Breast epithelium (tissue), 4 donors: ENCODE measurements around the gene LRCOL1. TPM values are rescaled to one million over a fixed set of nuclear protein-coding genes. Genes with fewer than 3 reads are reported as not detected.

ENCODE experiments used
- DNase-seq, 2 donors: peaks; one replicate each; pipeline ENCODE4 v3.0.0-alpha.2; 2019; ENCODE audit warnings: low spot score in 2 of 2
- H3K27ac ChIP-seq, 2 donors: fragments of 200-600 bp; sonication (generic) in 1 of 2; one replicate each; pipeline ENCODE4 v1.5.1; 2016 to 2019; ENCODE audit warnings: mild to moderate bottlenecking in 1 of 2
- H3K27me3 ChIP-seq, 2 donors: fragments of 200-600 bp; sonication (generic) in 1 of 2; one replicate each; pipeline versions ENCODE4 v1.5.1 to v1.6.0; 2017 to 2019; ENCODE audit warnings: control low read depth in 1 of 2, mild to moderate bottlenecking in 1 of 2
- H3K36me3 ChIP-seq: fragments of 200-600 bp; one replicate; pipeline ENCODE4 v1.5.1; 2019
- H3K4me1 ChIP-seq, 2 donors: fragments of 200-600 bp; sonication (generic); one replicate each; pipeline ENCODE4 v1.5.1; 2016 to 2019; ENCODE audit warnings: control low read depth in 1 of 2
- H3K4me3 ChIP-seq, 3 donors: fragments of 200-600 bp; sonication (generic); 1 replicate in 2 of 3; 2 replicates in 1 of 3; pipeline ENCODE4 v1.5.1; 2016 to 2019; ENCODE audit warnings: mild to moderate bottlenecking in 3 of 3, moderate library complexity in 2 of 3
- H3K9me3 ChIP-seq, 2 donors: fragments of 200-600 bp; sonication (generic) in 1 of 2; one replicate each; pipeline ENCODE4 v1.5.1; 2016 to 2019; ENCODE audit warnings: control low read depth in 1 of 2
- CTCF ChIP-seq, 3 donors: fragments of 450-650 bp; IDR thresholded peaks; one replicate each; pipeline ENCODE4 v1.5.1; 2016 to 2017; ENCODE audit warnings: antibody characterized with exemption in 3 of 3, mild to moderate bottlenecking in 3 of 3, moderate library complexity in 3 of 3
- POLR2A ChIP-seq: fragments of 450-650 bp; IDR thresholded peaks from one replicate; pipeline ENCODE4 v1.6.1; 2016; ENCODE audit warnings: antibody characterized with exemption, mild to moderate bottlenecking, moderate library complexity
- POLR2AphosphoS5 ChIP-seq, 3 donors: sonication (generic); formaldehyde crosslinking; IDR thresholded peaks; one replicate each; pipeline ENCODE4 v1.6.1; 2017; ENCODE audit warnings: antibody characterized with exemption in 3 of 3
- intact Hi-C: fragments of 100-400 bp; cut with DNase I; formaldehyde crosslinking; loops from one replicate; pipeline ENCODE4 v1.15.1; 2023; ENCODE audit warnings: low total_unique reads
- total RNA-seq, 3 donors: library from RNA; depleted of rRNA; stranded (reverse); fragments of >200 nt; gene quantifications; one replicate each; pipeline ENCODE4 v1.1.0, GENCODE V29; 2016

LRCOL1 gene
- total RNA-seq, 3 donors from 2014 or later: 0.59 TPM; not detected in 2

- peaks cover 8 to 19% of the 10 kb centered on the region in 2 donors for H3K4me1 ChIP-seq
- no peaks in the 10 kb centered on the region for H3K36me3 ChIP-seq
- no peak for DNase-seq
- peak within 1 kb of the TSS in 2 of 3 donors; percentile 36 to 59 for H3K4me3 ChIP-seq
- intact Hi-C loops: loop anchor here (10.0 kb wide), 1 partner anchor 204 kb away; no protein-coding TSS in a partner anchor
- peaks cover 12 to 55% of the 10 kb centered on the region in 2 donors for H3K27me3 ChIP-seq
- TF ChIP-seq CTCF (IDR thresholded peaks at IDR 0.05) (no peak), POLR2AphosphoS5 (IDR thresholded peaks at IDR 0.05) (no peak), POLR2A (no peak)
- H3K27ac ChIP-seq: no peak within 1 kb of the TSS
- peaks cover 10 to 17% of the 10 kb centered on the region in 2 donors for H3K9me3 ChIP-seq
Observed at GRCh38 chr12:132618683-132619043, 8.3 kb upstream of the LRCOL1 start, which contains the start of gene P2RX2. Gene P2RX2, plus strand, starts transcription at chr12:132618776. Its CDS starts 41 bp downstream, at chr12:132618817.

DNA sequence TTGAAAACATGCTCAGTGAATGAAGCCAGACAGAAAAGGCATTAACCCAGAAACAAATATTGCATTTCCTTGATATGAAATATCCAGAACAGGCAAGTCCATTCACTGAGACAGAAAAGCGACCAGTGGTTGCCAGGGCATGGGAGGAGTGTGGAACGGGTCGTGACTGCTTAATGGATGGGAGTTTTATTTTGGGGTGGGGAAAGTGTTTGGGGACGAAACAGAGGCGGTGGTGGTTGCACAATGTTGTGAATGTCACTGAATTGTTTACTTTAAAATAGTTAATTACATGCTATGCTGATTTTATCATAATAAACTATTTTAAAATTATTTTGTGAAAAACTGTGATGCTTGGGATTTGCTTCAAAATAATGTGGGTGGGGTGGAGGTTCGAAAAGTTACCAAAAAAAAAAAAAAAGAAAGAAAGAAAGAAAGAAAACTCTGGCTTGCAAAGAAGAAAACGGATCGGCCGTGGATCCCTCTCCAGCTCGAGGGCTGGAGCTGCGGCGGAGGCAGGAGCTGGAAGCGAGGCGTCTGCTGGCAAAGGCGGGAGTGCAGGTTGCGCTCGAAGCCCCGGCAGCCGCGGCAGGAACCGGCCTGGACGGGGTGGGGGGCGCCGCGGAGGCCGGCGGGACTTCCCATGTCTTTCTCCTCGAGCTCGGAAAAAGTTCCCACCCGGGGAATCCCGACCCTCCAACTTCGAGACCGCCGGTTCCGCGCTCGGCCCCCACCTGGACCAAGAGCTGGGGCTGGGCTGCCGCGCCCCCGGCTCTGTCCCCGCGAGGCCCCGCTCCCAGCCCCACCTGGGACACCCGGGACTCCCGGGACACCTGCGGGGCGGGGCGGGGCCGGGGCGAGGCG is 7.7 kb upstream of the LRCOL1 start:
- DNase-seq: no peak
- Histone ChIP-seq H3K4me3 (peak overlapping the region in 2 of 3 donors; percentile 36 to 59), H3K4me1 (peaks cover 5 to 13% of the 10 kb centered on the region in 2 donors), H3K27me3 (peaks cover 12 to 55% of the 10 kb centered on the region in 2 donors), H3K27ac (no peak overlapping the region), H3K36me3 (no peaks in the 10 kb centered on the region), H3K9me3 (peaks cover 10 to 17% of the 10 kb centered on the region in 2 donors)
- intact Hi-C loops: loop anchor here (10.0 kb wide), 1 partner anchor 203 kb away; no protein-coding TSS in a partner anchor
- TF ChIP-seq POLR2A (no peak), POLR2AphosphoS5 (IDR thresholded peaks at IDR 0.05) (no peak)

DNA sequence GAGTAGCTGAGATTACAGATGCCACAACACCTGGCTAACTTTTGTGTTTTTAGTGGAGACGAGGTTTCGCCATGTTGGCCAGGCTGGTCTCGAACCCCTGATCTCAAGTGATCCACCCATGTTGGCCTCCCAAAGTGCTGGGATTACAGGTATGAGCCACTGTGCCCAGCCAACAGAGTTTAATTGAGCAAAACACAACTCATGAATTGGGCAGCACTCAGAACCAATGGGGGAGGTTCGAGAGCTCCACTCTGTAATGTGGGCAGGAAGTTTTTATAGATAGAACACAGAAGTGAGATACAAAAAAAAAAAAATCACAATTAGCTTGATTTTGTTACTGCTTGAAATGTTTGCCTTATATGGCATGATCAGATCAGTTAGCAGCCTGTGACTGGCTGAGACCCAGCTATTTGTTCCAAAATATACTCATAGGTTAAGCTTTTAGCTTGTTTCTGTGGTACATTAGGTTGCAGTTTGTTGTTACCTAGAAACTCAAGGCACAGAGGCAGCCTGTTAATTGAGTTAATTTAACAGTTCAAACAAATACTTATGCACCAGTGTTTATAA is 6.8 kb upstream of the LRCOL1 start:
- Histone ChIP-seq H3K27ac (no peak overlapping the region), H3K4me1 (peaks cover 4% of the 10 kb centered on the region in 2 donors), H3K9me3 (peaks cover 10 to 17% of the 10 kb centered on the region in 2 donors), H3K36me3 (no peaks in the 10 kb centered on the region), H3K4me3 (no peak overlapping the region), H3K27me3 (peaks cover 12 to 57% of the 10 kb centered on the region in 2 donors)
- intact Hi-C loops: loop anchor here (10.0 kb wide), 1 partner anchor 202 kb away; no protein-coding TSS in a partner anchor
- TF ChIP-seq POLR2AphosphoS5 (IDR thresholded peaks at IDR 0.05) (no peak), CTCF (IDR thresholded peaks at IDR 0.05) (no peak), POLR2A (no peak)
- no peak for DNase-seq

GRCh38 chr12:132615579-132616038 is 5.2 kb upstream of the LRCOL1 start:
- no peak for TF ChIP-seq POLR2A
- no peak for TF ChIP-seq POLR2AphosphoS5 (IDR thresholded peaks at IDR 0.05)
- no peak for TF ChIP-seq CTCF (IDR thresholded peaks at IDR 0.05)
- no peaks in the 10 kb centered on the region for H3K36me3 ChIP-seq
- peaks cover 19 to 20% of the 10 kb centered on the region in 2 donors for H3K9me3 ChIP-seq
- peaks cover 12 to 69% of the 10 kb centered on the region in 2 donors for H3K27me3 ChIP-seq
- H3K4me1 ChIP-seq: peaks cover 0 to 4% of the 10 kb centered on the region in 2 donors
- H3K27ac ChIP-seq: no peak overlapping the region
- intact Hi-C loops: loop anchor here (10.0 kb wide), 1 partner anchor 201 kb away; no protein-coding TSS in a partner anchor
- no peak overlapping the region for H3K4me3 ChIP-seq
- no peak for DNase-seq

DNA sequence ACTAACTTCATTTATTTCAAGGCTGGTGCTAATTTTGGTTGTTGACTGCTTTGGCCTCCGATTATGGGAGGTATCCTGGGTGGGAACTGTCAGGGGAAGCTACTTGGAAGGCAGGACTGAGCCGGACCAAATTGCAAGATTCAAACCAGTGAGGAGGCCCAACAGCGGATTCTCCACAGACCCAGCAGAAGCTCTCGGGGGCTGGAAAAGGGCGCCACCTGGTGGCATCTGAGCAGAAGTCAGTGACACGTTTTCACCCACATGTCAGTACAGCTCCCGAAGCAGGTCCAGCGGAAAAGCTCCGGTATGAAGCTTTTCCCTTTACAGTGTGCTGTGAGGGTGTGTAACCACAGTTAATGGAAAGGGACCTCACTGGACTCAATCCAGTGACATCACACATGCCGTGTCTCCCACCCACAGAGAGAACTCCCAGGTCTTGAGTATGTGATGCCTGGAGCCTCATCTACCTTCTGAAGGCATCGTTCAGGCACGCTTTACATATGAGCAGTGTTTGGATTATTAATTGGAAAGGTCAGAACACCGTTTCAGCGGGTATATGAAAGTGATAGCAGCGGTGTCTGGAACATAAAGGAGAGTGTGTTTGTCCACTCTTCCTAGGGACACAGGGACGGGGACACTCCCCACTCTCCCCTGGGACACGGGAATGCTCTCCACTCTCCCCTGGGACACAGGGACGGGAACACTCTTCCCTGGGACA is 4.6 kb upstream of the LRCOL1 start:
- peaks cover 0 to 4% of the 10 kb centered on the region in 2 donors for H3K4me1 ChIP-seq
- no peak overlapping the region for H3K27ac ChIP-seq
- peaks cover 19 to 20% of the 10 kb centered on the region in 2 donors for H3K9me3 ChIP-seq
- peak; percentile 65 to 87 for DNase-seq
- H3K27me3 ChIP-seq: peaks cover 11 to 64% of the 10 kb centered on the region in 2 donors
- TF ChIP-seq POLR2A: no peak
- TF ChIP-seq CTCF (IDR thresholded peaks at IDR 0.05): peak; percentile 58 to 80 (median 79)
- intact Hi-C loops: loop anchor here (10.0 kb wide), 1 partner anchor 200 kb away; no protein-coding TSS in a partner anchor
- no peak overlapping the region for H3K4me3 ChIP-seq
- no peaks in the 10 kb centered on the region for H3K36me3 ChIP-seq
